Measurements from ENCODE around the gene FADS3. TPM values are rescaled to one million over a fixed set of nuclear protein-coding genes. Genes with fewer than 3 reads are reported as not detected.

The FADS3 gene
- total and polyA plus RNA-seq, 2 donors (not counting 3 experiments of a cell fraction or from before 2014, with no cell fraction given) = 216 to 346 TPM

GRCh38 chr11:61895046-61895717, 3.8 kb upstream of the FADS3 start:
- BruUV-seq (replicated peaks) = no TSS peak
- intact Hi-C loops (cut with micrococcal nuclease) = no loop called here
- POLR2A ChIA-PET = no interaction called here

More at GRCh38 chr11:61895046-61895717, 3.8 kb upstream of the FADS3 start:
- no peaks in the 10 kb centered on the region for H3K27me3 ChIP-seq (ENCODE audit: control insufficient read depth in 2 of 2, insufficient read depth in 2 of 2, low read length in 2 of 2)
- DNase-seq (ENCODE audit: low read depth, low spot score) = no peak
- H4K20me1 ChIP-seq (replicated peaks; ENCODE audit: control insufficient read depth, extremely low read depth, insufficient read depth, low read length) = no peaks in the 10 kb centered on the region
- H3K27ac ChIP-seq (ENCODE audit: insufficient read depth, low read depth, low read length) = no peak overlapping the region
- peaks cover 6% of the 10 kb centered on the region for H3K4me1 ChIP-seq (ENCODE audit: control insufficient read depth, extremely low read depth, insufficient read depth, low read length)
- TF ChIP-seq CTCF (IDR thresholded peaks at IDR 0.05; ENCODE audit: extremely low read depth in 1 of 2, insufficient read depth in 1 of 2, low read depth in 1 of 2, low read length in 2 of 2) (no peak), JUN (IDR thresholded peaks at IDR 0.05; ENCODE audit: borderline replicate concordance, insufficient read depth, insufficient read length, low read depth) (no peak), FOS (IDR thresholded peaks at IDR 0.05; ENCODE audit: borderline replicate concordance, insufficient read depth, low read length) (no peak), MYC (IDR thresholded peaks at IDR 0.05; ENCODE audit: low read depth, low read length) (no peak), POLR2A (IDR thresholded peaks at IDR 0.05; ENCODE audit: low read depth, low read length) (no peak), EZH2 (IDR thresholded peaks at IDR 0.05; ENCODE audit: borderline replicate concordance, low read depth, low read length, severe bottlenecking) (no peak), POLR2AphosphoS5 (IDR thresholded peaks at IDR 0.05; ENCODE audit: insufficient read depth, low read depth, low read length) (no peak), GATA2 (IDR thresholded peaks at IDR 0.05; ENCODE audit: insufficient read depth, insufficient read length, low read depth, low read length) (no peak)
- TF ChIP-seq, protein P1, sequence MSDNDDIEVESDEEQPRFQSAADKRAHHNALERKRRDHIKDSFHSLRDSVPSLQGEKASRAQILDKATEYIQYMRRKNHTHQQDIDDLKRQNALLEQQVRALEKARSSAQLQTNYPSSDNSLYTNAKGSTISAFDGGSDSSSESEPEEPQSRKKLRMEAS (IDR thresholded peaks at IDR 0.05; ENCODE audit: insufficient read depth, insufficient read length) = no peak
- no peak overlapping the region for H3K9ac ChIP-seq (replicated peaks; ENCODE audit: extremely low read depth, insufficient read depth, low read length)
- H3K36me3 ChIP-seq (ENCODE audit: control insufficient read depth in 2 of 2, extremely low read depth in 1 of 2, insufficient read depth in 2 of 2, low read length in 2 of 2) = no peaks in the 10 kb centered on the region
- H3K79me2 ChIP-seq (ENCODE audit: control insufficient read depth, insufficient read depth, low read length) = peaks cover 7% of the 10 kb centered on the region
- H3K9me1 ChIP-seq (replicated peaks; ENCODE audit: control insufficient read depth, extremely low read depth, insufficient read depth, low read length) = no peaks in the 10 kb centered on the region
- H3K9me3 ChIP-seq (replicated peaks; ENCODE audit: control insufficient read depth, insufficient read depth, low read length) = no peaks in the 10 kb centered on the region
- H3K4me3 ChIP-seq (replicated peaks in 1 of 3; ENCODE audit: insufficient read depth in 1 of 3, low read depth in 1 of 3, low read length in 3 of 3) = no peak overlapping the region
- CTCF ChIA-PET = interaction anchor here (5.3 to 16.0 kb wide), 5 partner anchors 23 to 214 kb away, joined by 64 to 416 read pairs (median 276); no protein-coding TSS in a partner anchor
- no peak overlapping the region for H3K4me2 ChIP-seq (ENCODE audit: insufficient read depth, low read length)
- dilution Hi-C loops (cut with MboI; ENCODE audit: extremely low pct_ligation_motif_present, low sequenced_read_pairs) = no loop called here
- FAIRE-seq = no peak
- no peak overlapping the region for H2AFZ ChIP-seq (ENCODE audit: low read depth, low read length)
